Measurements from ENCODE around the gene HOXA2.
A peak's percentile ranks its signal among the peaks of the same experiment; 100 is the strongest.

HOXA2 gene

GRCh38 chr7:27129729-27130539 lies 27.5 kb upstream of the HOXA2 start:
- peak overlapping the region; percentile 95 for H3K4me2 ChIP-seq (ENCODE audit: low read length)
- no peaks in the 10 kb centered on the region for H3K9me3 ChIP-seq (replicated peaks; ENCODE audit: low read length)
- H3K36me3 ChIP-seq (ENCODE audit: insufficient read depth, low read length) = peaks cover 8% of the 10 kb centered on the region
- peak overlapping the region; percentile 80 for H3K9ac ChIP-seq (ENCODE audit: low read depth, low read length)
- peaks cover 28% of the 10 kb centered on the region for H3K4me1 ChIP-seq (ENCODE audit: control insufficient read depth, insufficient read depth, low read length)
- no peaks in the 10 kb centered on the region for H3K27me3 ChIP-seq (ENCODE audit: control insufficient read depth, insufficient read depth, low read length)
- peak overlapping the region; percentile 91 for H3K4me3 ChIP-seq (ENCODE audit: low read length)

- Histone ChIP-seq H3K36me3 (ENCODE audit: insufficient read depth, low read length) (peaks cover 11% of the 10 kb centered on the region), H3K9ac (ENCODE audit: low read depth, low read length) (peak overlapping the region; percentile 80), H3K9me3 (replicated peaks; ENCODE audit: low read length) (no peaks in the 10 kb centered on the region), H3K4me3 (ENCODE audit: low read length) (peak overlapping the region; percentile 91), H3K4me2 (ENCODE audit: low read length) (peak overlapping the region; percentile 95), H3K4me1 (ENCODE audit: control insufficient read depth, insufficient read depth, low read length) (peaks cover 21% of the 10 kb centered on the region), H3K27me3 (ENCODE audit: control insufficient read depth, insufficient read depth, low read length) (no peaks in the 10 kb centered on the region)
Measured at GRCh38 chr7:27128776-27129728, 26.6 kb upstream of the HOXA2 start.

GRCh38 chr7:27128034-27128433 lies 25.6 kb upstream of the HOXA2 start:
- H3K4me2 ChIP-seq (ENCODE audit: low read length) = no peak overlapping the region
- H3K36me3 ChIP-seq (ENCODE audit: insufficient read depth, low read length) = peaks cover 11% of the 10 kb centered on the region
- H3K27me3 ChIP-seq (ENCODE audit: control insufficient read depth, insufficient read depth, low read length) = no peaks in the 10 kb centered on the region
- no peaks in the 10 kb centered on the region for H3K9me3 ChIP-seq (replicated peaks; ENCODE audit: low read length)
- H3K4me1 ChIP-seq (ENCODE audit: control insufficient read depth, insufficient read depth, low read length) = peaks cover 16% of the 10 kb centered on the region
- H3K9ac ChIP-seq (ENCODE audit: low read depth, low read length) = no peak overlapping the region
- no peak overlapping the region for H3K4me3 ChIP-seq (ENCODE audit: low read length)

- no peaks in the 10 kb centered on the region for H3K9me3 ChIP-seq (replicated peaks; ENCODE audit: low read length)
- no peak overlapping the region for H3K9ac ChIP-seq (ENCODE audit: low read depth, low read length)
- H3K27me3 ChIP-seq (ENCODE audit: control insufficient read depth, insufficient read depth, low read length) = no peaks in the 10 kb centered on the region
- no peak overlapping the region for H3K4me3 ChIP-seq (ENCODE audit: low read length)
- H3K4me2 ChIP-seq (ENCODE audit: low read length) = no peak overlapping the region
- peaks cover 16% of the 10 kb centered on the region for H3K4me1 ChIP-seq (ENCODE audit: control insufficient read depth, insufficient read depth, low read length)
- H3K36me3 ChIP-seq (ENCODE audit: insufficient read depth, low read length) = peaks cover 20% of the 10 kb centered on the region
Measured at GRCh38 chr7:27126596-27127327, 24.3 kb upstream of the HOXA2 start.

- no peaks in the 10 kb centered on the region for H3K9me3 ChIP-seq (replicated peaks; ENCODE audit: low read length)
- no peaks in the 10 kb centered on the region for H3K27me3 ChIP-seq (ENCODE audit: control insufficient read depth, insufficient read depth, low read length)
- no peak overlapping the region for H3K4me2 ChIP-seq (ENCODE audit: low read length)
- no peak overlapping the region for H3K9ac ChIP-seq (ENCODE audit: low read depth, low read length)
- H3K4me1 ChIP-seq (ENCODE audit: control insufficient read depth, insufficient read depth, low read length) = peaks cover 9% of the 10 kb centered on the region
- H3K4me3 ChIP-seq (ENCODE audit: low read length) = no peak overlapping the region
- H3K36me3 ChIP-seq (ENCODE audit: insufficient read depth, low read length) = peaks cover 20% of the 10 kb centered on the region
Measured at GRCh38 chr7:27125986-27126394, 23.5 kb upstream of the HOXA2 start.

- peaks cover 8% of the 10 kb centered on the region for H3K4me1 ChIP-seq (ENCODE audit: control insufficient read depth, insufficient read depth, low read length)
- no peaks in the 10 kb centered on the region for H3K27me3 ChIP-seq (ENCODE audit: control insufficient read depth, insufficient read depth, low read length)
- no peak overlapping the region for H3K9ac ChIP-seq (ENCODE audit: low read depth, low read length)
- no peaks in the 10 kb centered on the region for H3K9me3 ChIP-seq (replicated peaks; ENCODE audit: low read length)
- H3K4me3 ChIP-seq (ENCODE audit: low read length) = no peak overlapping the region
- peaks cover 20% of the 10 kb centered on the region for H3K36me3 ChIP-seq (ENCODE audit: insufficient read depth, low read length)
- H3K4me2 ChIP-seq (ENCODE audit: low read length) = no peak overlapping the region
Measured at GRCh38 chr7:27124902-27125689, 22.6 kb upstream of the HOXA2 start.

- no peaks in the 10 kb centered on the region for H3K9me3 ChIP-seq (replicated peaks; ENCODE audit: low read length)
- no peak overlapping the region for H3K4me2 ChIP-seq (ENCODE audit: low read length)
- H3K27me3 ChIP-seq (ENCODE audit: control insufficient read depth, insufficient read depth, low read length) = no peaks in the 10 kb centered on the region
- H3K4me1 ChIP-seq (ENCODE audit: control insufficient read depth, insufficient read depth, low read length) = peaks cover 1% of the 10 kb centered on the region
- no peak overlapping the region for H3K9ac ChIP-seq (ENCODE audit: low read depth, low read length)
- H3K4me3 ChIP-seq (ENCODE audit: low read length) = no peak overlapping the region
- peaks cover 20% of the 10 kb centered on the region for H3K36me3 ChIP-seq (ENCODE audit: insufficient read depth, low read length)
Measured at GRCh38 chr7:27124096-27124901, 21.8 kb upstream of the HOXA2 start.

- no peak overlapping the region for H3K4me3 ChIP-seq (ENCODE audit: low read length)
- no peaks in the 10 kb centered on the region for H3K4me1 ChIP-seq (ENCODE audit: control insufficient read depth, insufficient read depth, low read length)
- no peak overlapping the region for H3K4me2 ChIP-seq (ENCODE audit: low read length)
- no peaks in the 10 kb centered on the region for H3K9me3 ChIP-seq (replicated peaks; ENCODE audit: low read length)
- H3K27me3 ChIP-seq (ENCODE audit: control insufficient read depth, insufficient read depth, low read length) = no peaks in the 10 kb centered on the region
- H3K36me3 ChIP-seq (ENCODE audit: insufficient read depth, low read length) = peaks cover 13% of the 10 kb centered on the region
- no peak overlapping the region for H3K9ac ChIP-seq (ENCODE audit: low read depth, low read length)
Measured at GRCh38 chr7:27123477-27124053, 21.1 kb upstream of the HOXA2 start.

- H3K36me3 ChIP-seq (ENCODE audit: insufficient read depth, low read length) = peaks cover 13% of the 10 kb centered on the region
- H3K4me2 ChIP-seq (ENCODE audit: low read length) = no peak overlapping the region
- no peaks in the 10 kb centered on the region for H3K27me3 ChIP-seq (ENCODE audit: control insufficient read depth, insufficient read depth, low read length)
- no peak overlapping the region for H3K4me3 ChIP-seq (ENCODE audit: low read length)
- H3K9me3 ChIP-seq (replicated peaks; ENCODE audit: low read length) = no peaks in the 10 kb centered on the region
- no peaks in the 10 kb centered on the region for H3K4me1 ChIP-seq (ENCODE audit: control insufficient read depth, insufficient read depth, low read length)
- no peak overlapping the region for H3K9ac ChIP-seq (ENCODE audit: low read depth, low read length)
Measured at GRCh38 chr7:27123007-27123476, 20.6 kb upstream of the HOXA2 start.
